ENCODE data around the gene PTPN14.

Gene PTPN14

DNA sequence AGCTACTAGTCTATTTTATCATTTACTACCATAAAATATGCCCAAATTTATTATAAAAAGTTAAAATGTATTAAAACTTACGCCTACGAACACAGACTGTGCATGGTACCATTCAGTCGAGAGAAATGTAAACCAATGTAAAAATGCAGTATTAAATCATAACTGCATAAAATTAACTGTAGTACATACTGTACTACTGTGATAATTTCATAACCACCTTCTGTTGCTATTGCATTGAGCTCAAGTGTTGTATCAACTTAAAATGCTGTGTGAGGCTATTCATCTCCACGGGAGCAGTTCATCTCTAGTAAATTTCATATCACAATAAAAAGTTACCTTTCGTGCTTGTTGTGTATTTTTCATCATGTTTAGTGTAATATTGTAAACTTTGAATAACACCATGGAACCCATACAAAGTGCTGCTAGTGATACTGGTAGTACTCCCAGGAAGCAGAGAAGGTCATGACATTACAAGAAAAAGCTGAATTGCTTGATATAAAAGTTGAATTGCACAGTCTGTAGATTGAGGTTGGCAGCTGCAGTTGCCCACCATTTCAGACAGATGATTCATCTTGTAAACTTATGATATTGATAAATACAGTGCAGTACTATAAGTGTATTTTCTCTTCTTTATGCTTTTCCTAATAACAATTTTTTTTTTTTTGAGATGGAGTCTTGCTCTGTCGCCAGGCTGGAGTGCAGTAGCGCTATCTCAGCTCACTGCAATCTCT lies 32.6 kb upstream of the PTPN14 start:
- WGBS (ENCODE audit: extremely low coverage, insufficient coverage, insufficient read length), result no CpG with 5 or more reads among the region's 7 CpGs
- no peak overlapping the region for H2BK12ac ChIP-seq (ENCODE audit: low read length)

DNA sequence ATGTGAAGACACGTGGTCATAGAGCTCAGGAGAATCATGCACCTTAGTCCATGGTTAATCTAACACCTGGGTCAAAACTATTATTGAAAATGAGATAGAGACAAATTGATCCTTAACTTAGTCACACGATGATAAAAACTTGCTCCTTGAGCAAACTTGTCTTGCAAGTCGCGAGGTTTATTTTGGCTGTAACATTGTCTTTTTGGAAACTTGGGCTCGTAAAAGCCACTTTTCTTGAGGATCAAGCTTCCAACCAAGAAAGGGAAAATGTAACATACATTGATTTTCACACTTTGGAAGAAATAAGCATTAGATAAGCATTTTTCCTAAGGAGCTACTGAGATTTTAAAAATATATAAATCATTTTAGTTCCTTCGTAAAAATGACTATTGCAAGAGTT lies 31.7 kb upstream of the PTPN14 start:
- no peak overlapping the region for H3K4me2 ChIP-seq (ENCODE audit: low read length)
- H3K23ac ChIP-seq (ENCODE audit: low read length), result no peak overlapping the region
- no peaks in the 10 kb centered on the region for H3K36me3 ChIP-seq (ENCODE audit: control insufficient read depth in 1 of 2, insufficient read depth in 2 of 2, low read length in 2 of 2)
- no peak overlapping the region for H2AK5ac ChIP-seq (ENCODE audit: low read length)
- H3K79me2 ChIP-seq (ENCODE audit: control insufficient read depth, insufficient read depth, low read length, poor library complexity), result no peaks in the 10 kb centered on the region
- no peak overlapping the region for H4K12ac ChIP-seq (ENCODE audit: low read depth, low read length)
- no peak for DNase-seq
- no peak overlapping the region for H3K4me3 ChIP-seq (ENCODE audit: low read depth, low read length)
- H3K27ac ChIP-seq (ENCODE audit: low read depth, low read length), result no peak overlapping the region
- H3K4me1 ChIP-seq (ENCODE audit: control insufficient read depth in 1 of 2, insufficient read depth in 2 of 2, low read length in 2 of 2), result peaks cover 0 to 4% of the 10 kb centered on the region in 2 experiments
- H3K18ac ChIP-seq (ENCODE audit: low read length), result no peak overlapping the region
- H3K9ac ChIP-seq (ENCODE audit: low read length), result no peak overlapping the region
- H4K91ac ChIP-seq (ENCODE audit: low read depth, low read length), result no peak overlapping the region
- no peak overlapping the region for H4K8ac ChIP-seq (ENCODE audit: low read depth, low read length)
- no peak overlapping the region for H3K4ac ChIP-seq (ENCODE audit: low read depth, low read length)
- no peak overlapping the region for H2BK5ac ChIP-seq (ENCODE audit: low read depth, low read length, poor library complexity)
- no peaks in the 10 kb centered on the region for H3K9me3 ChIP-seq (ENCODE audit: insufficient read depth, low read depth, low read length)
- H2BK12ac ChIP-seq (ENCODE audit: low read length), result no peak overlapping the region
- no peaks in the 10 kb centered on the region for H3K27me3 ChIP-seq (ENCODE audit: insufficient read depth, low read length)
- no CpG with 5 or more reads among the region's 6 CpGs for WGBS (ENCODE audit: extremely low coverage, insufficient coverage, insufficient read length)
- peaks cover 2% of the 10 kb centered on the region for H3K79me1 ChIP-seq (ENCODE audit: low read length)
- H2BK120ac ChIP-seq (ENCODE audit: insufficient read depth, low read length, poor library complexity), result no peak overlapping the region
- H2AFZ ChIP-seq (ENCODE audit: insufficient read depth, low read length, poor library complexity), result no peak overlapping the region
- H3K14ac ChIP-seq (ENCODE audit: low read length), result no peak overlapping the region

More for the DNA sequence above, 32.6 kb upstream of the PTPN14 start:
- no peak for DNase-seq
- Histone ChIP-seq H3K4me3 (ENCODE audit: low read depth, low read length) (no peak overlapping the region), H3K27ac (ENCODE audit: low read depth, low read length) (no peak overlapping the region), H3K18ac (ENCODE audit: low read length) (no peak overlapping the region), H3K9me3 (ENCODE audit: insufficient read depth, low read depth, low read length) (no peaks in the 10 kb centered on the region), H2BK5ac (ENCODE audit: low read depth, low read length, poor library complexity) (no peak overlapping the region), H3K14ac (ENCODE audit: low read length) (no peak overlapping the region), H3K4me1 (ENCODE audit: control insufficient read depth in 1 of 2, insufficient read depth in 2 of 2, low read length in 2 of 2) (peaks cover 0 to 4% of the 10 kb centered on the region in 2 experiments), H3K27me3 (ENCODE audit: insufficient read depth, low read length) (no peaks in the 10 kb centered on the region), H4K8ac (ENCODE audit: low read depth, low read length) (no peak overlapping the region), H3K79me1 (ENCODE audit: low read length) (peaks cover 2% of the 10 kb centered on the region), H4K12ac (ENCODE audit: low read depth, low read length) (no peak overlapping the region), H2AK5ac (ENCODE audit: low read length) (no peak overlapping the region), H2BK120ac (ENCODE audit: insufficient read depth, low read length, poor library complexity) (no peak overlapping the region), H3K36me3 (ENCODE audit: control insufficient read depth in 1 of 2, insufficient read depth in 2 of 2, low read length in 2 of 2) (no peaks in the 10 kb centered on the region), H3K4ac (ENCODE audit: low read depth, low read length) (no peak overlapping the region), H3K23ac (ENCODE audit: low read length) (no peak overlapping the region), H3K4me2 (ENCODE audit: low read length) (no peak overlapping the region), H4K91ac (ENCODE audit: low read depth, low read length) (peak overlapping the region; percentile 33), H3K9ac (ENCODE audit: low read length) (no peak overlapping the region), H2AFZ (ENCODE audit: insufficient read depth, low read length, poor library complexity) (no peak overlapping the region), H3K79me2 (ENCODE audit: control insufficient read depth, insufficient read depth, low read length, poor library complexity) (no peaks in the 10 kb centered on the region)

DNA sequence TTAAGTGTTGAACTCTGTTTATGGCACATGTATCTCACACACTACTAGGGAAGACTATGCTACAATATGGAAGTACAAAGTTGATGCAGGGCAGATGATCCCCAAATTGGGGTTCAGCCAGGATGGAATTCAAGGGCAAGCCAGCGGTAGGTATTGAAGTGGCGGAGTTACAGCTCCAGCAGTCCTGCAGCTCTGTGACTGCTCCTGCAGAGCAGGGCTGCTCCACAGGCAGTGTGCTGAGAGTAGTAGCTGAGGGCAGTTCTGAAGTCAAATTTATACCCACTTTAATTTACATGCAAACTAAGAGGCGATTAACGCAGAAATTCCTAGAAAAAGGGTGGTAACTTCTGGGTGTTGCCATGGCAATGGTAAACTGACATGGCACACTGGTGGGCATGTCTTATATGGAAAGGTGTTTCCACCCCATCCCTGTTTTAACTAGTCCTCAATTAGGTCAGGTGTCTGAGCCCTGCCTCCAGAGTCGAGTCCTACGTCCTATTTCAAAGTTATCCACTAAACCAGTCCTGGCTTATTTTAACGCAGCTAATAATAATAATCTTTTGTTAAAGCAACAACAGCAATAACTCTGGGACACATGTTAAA lies 31.0 kb upstream of the PTPN14 start:
- H3K27ac ChIP-seq (ENCODE audit: low read depth, low read length), result no peak overlapping the region
- H3K4ac ChIP-seq (ENCODE audit: low read depth, low read length), result no peak overlapping the region
- DNase-seq, result no peak
- no peak overlapping the region for H3K4me2 ChIP-seq (ENCODE audit: low read length)
- H3K23ac ChIP-seq (ENCODE audit: low read length), result no peak overlapping the region
- H3K4me3 ChIP-seq (ENCODE audit: low read depth, low read length), result no peak overlapping the region
- H3K14ac ChIP-seq (ENCODE audit: low read length), result no peak overlapping the region
- no peak overlapping the region for H2BK12ac ChIP-seq (ENCODE audit: low read length)
- peaks cover 0 to 4% of the 10 kb centered on the region in 2 experiments for H3K4me1 ChIP-seq (ENCODE audit: control insufficient read depth in 1 of 2, insufficient read depth in 2 of 2, low read length in 2 of 2)
- H3K9ac ChIP-seq (ENCODE audit: low read length), result no peak overlapping the region
- H2AK5ac ChIP-seq (ENCODE audit: low read length), result no peak overlapping the region
- no peak overlapping the region for H4K91ac ChIP-seq (ENCODE audit: low read depth, low read length)
- no peaks in the 10 kb centered on the region for H3K27me3 ChIP-seq (ENCODE audit: insufficient read depth, low read length)
- no peak overlapping the region for H4K8ac ChIP-seq (ENCODE audit: low read depth, low read length)
- no peaks in the 10 kb centered on the region for H3K9me3 ChIP-seq (ENCODE audit: insufficient read depth, low read depth, low read length)
- no peak overlapping the region for H3K18ac ChIP-seq (ENCODE audit: low read length)
- H3K36me3 ChIP-seq (ENCODE audit: control insufficient read depth in 1 of 2, insufficient read depth in 2 of 2, low read length in 2 of 2), result no peaks in the 10 kb centered on the region
- H3K79me1 ChIP-seq (ENCODE audit: low read length), result peaks cover 2% of the 10 kb centered on the region
- no peak overlapping the region for H2AFZ ChIP-seq (ENCODE audit: insufficient read depth, low read length, poor library complexity)
- no peak overlapping the region for H2BK120ac ChIP-seq (ENCODE audit: insufficient read depth, low read length, poor library complexity)
- H2BK5ac ChIP-seq (ENCODE audit: low read depth, low read length, poor library complexity), result no peak overlapping the region
- no CpG with 5 or more reads among the region's 7 CpGs for WGBS (ENCODE audit: extremely low coverage, insufficient coverage, insufficient read length)
- no peak overlapping the region for H4K12ac ChIP-seq (ENCODE audit: low read depth, low read length)
- H3K79me2 ChIP-seq (ENCODE audit: control insufficient read depth, insufficient read depth, low read length, poor library complexity), result no peaks in the 10 kb centered on the region

DNA sequence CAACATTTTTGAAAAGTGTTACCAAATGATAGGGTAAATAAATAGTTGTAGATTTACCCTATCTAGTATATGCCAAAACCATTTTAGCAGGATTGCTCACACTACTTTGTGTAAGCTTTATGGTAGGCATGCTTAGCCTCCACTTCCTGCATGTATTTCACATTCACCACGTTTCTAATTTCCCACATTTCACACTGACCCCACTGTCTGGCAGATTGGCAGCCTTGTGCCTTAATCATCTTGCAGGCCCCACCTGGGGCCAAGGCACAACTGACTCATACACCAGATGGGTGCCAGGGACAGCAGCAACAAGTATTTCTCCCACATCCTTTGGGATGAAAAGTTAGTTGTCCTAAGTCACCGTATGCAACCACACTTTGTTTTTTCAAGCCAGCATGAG lies 30.4 kb upstream of the PTPN14 start:
- H3K79me2 ChIP-seq (ENCODE audit: control insufficient read depth, insufficient read depth, low read length, poor library complexity), result no peaks in the 10 kb centered on the region
- no peak overlapping the region for H4K8ac ChIP-seq (ENCODE audit: low read depth, low read length)
- peaks cover 0 to 3% of the 10 kb centered on the region in 2 experiments for H3K36me3 ChIP-seq (ENCODE audit: control insufficient read depth in 1 of 2, insufficient read depth in 2 of 2, low read length in 2 of 2)
- no peak overlapping the region for H3K27ac ChIP-seq (ENCODE audit: low read depth, low read length)
- no peaks in the 10 kb centered on the region for H3K27me3 ChIP-seq (ENCODE audit: insufficient read depth, low read length)
- H2BK5ac ChIP-seq (ENCODE audit: low read depth, low read length, poor library complexity), result no peak overlapping the region
- H2BK120ac ChIP-seq (ENCODE audit: insufficient read depth, low read length, poor library complexity), result no peak overlapping the region
- no peak overlapping the region for H2AFZ ChIP-seq (ENCODE audit: insufficient read depth, low read length, poor library complexity)
- WGBS (ENCODE audit: extremely low coverage, insufficient coverage, insufficient read length), result no CpG with 5 or more reads among the region's 2 CpGs
- no peak overlapping the region for H3K23ac ChIP-seq (ENCODE audit: low read length)
- H3K4me3 ChIP-seq (ENCODE audit: low read depth, low read length), result no peak overlapping the region
- no peak overlapping the region for H3K9ac ChIP-seq (ENCODE audit: low read length)
- H3K4me1 ChIP-seq (ENCODE audit: control insufficient read depth in 1 of 2, insufficient read depth in 2 of 2, low read length in 2 of 2), result peaks cover 0 to 4% of the 10 kb centered on the region in 2 experiments
- no peak overlapping the region for H3K18ac ChIP-seq (ENCODE audit: low read length)
- H3K9me3 ChIP-seq (ENCODE audit: insufficient read depth, low read depth, low read length), result peaks cover 2% of the 10 kb centered on the region
- no peak overlapping the region for H2BK12ac ChIP-seq (ENCODE audit: low read length)
- peaks cover 2% of the 10 kb centered on the region for H3K79me1 ChIP-seq (ENCODE audit: low read length)
- no peak for DNase-seq
- H3K4me2 ChIP-seq (ENCODE audit: low read length), result no peak overlapping the region
- no peak overlapping the region for H2AK5ac ChIP-seq (ENCODE audit: low read length)
- no peak overlapping the region for H4K12ac ChIP-seq (ENCODE audit: low read depth, low read length)
- H3K14ac ChIP-seq (ENCODE audit: low read length), result no peak overlapping the region
- H3K4ac ChIP-seq (ENCODE audit: low read depth, low read length), result no peak overlapping the region
- H4K91ac ChIP-seq (ENCODE audit: low read depth, low read length), result no peak overlapping the region
